Activated naive CD4-positive, alpha-beta T cell treated with anti-CD3 and anti-CD28 coated beads, Interleukin-2, amount 50 U/mL, for 16 hours (primary cell): ENCODE measurements around the gene OR8B8.
"Not testable (repeated sequence)": the region's sequence is repeated elsewhere in the genome, so short reads cannot be mapped to it uniquely, and the experiment has no call there.

Experiments used
- DNase-seq: peaks from one replicate; pipeline ENCODE4 v3.0.0-alpha.2; 2020

The OR8B8 gene, protein sequence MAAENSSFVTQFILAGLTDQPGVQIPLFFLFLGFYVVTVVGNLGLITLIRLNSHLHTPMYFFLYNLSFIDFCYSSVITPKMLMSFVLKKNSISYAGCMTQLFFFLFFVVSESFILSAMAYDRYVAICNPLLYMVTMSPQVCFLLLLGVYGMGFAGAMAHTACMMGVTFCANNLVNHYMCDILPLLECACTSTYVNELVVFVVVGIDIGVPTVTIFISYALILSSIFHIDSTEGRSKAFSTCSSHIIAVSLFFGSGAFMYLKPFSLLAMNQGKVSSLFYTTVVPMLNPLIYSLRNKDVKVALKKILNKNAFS

DNA sequence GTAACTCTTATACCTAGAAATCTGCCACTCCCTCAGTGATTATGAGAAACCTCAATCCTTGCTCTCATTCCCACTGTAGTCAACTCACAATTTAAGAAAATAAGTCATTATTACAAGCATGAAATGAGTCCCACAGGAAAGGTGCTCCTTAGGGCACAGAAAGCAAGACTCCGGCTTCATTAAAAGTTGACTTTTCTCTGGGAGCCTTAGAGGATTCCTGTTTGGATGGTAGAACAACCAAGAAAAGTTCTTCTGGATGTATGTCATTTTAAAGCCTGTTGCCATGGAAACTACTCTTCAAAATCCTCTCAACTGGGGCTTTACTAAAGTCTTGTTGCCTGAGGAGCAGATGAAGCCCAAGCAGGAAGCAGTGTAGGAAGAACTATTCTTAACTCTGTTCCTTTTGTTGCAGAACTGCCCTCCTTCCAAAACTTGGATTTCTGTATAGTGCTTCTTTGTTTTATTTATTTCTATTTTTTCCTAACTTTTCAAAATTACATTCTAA, at the start of gene OR8B8:
Gene OR8B8 (minus strand): TSS at position 51 of the 505 bp plus-strand sequence. CDS start 4,611 bp downstream, outside the sequence.
- no peak for DNase-seq

DNA sequence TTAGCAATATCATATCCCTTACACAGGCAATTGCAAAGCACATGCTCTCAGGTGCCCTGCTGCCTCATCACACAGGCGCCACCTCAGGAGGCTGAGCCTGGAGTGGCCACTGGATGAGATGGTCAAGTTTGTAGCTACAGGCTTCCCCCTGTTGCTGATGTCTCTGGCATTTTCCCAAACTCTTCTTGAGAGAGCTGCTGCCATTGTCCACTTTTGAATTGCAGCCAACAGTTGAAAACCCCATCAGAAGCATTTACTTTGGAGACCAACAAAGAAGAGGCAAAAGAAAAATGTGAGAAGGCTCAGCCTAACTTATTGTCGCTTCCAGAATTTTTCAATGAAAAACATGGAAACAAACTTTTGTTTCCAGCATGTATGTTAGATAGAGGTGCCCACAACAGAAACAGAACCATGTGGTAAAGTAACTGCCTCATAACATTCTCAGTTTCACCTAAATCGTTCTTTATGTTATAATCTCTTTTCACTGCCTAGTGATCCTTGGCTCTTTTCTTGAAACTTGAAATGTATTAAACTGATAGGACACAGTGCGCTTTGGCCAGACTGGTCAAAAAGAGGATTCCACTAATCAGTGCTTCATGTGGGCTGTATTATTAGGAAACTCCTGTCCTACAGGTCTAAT, 47.6 kb upstream of the OR8B8 start:
- no peak for DNase-seq

DNA sequence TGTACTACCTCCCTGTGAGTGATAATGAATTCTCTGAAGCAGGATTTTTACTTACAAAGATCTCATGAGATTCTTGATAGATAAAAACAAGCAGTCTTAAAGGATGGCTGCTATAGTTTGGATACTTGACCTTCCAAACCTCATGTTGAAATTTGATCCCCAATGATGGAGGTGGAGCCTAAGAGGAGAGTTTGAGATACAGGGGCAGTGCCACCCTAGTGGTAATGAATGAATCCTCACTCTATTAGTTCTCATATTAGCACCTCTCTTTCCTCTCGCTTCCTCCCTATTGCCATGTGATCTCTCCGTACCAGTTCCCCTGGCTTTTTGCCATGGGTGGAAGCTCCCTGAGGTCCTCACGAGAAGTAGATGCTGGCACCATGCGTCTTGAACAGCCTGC, 37.9 kb upstream of the OR8B8 start:
- DNase-seq, result no peak

DNA sequence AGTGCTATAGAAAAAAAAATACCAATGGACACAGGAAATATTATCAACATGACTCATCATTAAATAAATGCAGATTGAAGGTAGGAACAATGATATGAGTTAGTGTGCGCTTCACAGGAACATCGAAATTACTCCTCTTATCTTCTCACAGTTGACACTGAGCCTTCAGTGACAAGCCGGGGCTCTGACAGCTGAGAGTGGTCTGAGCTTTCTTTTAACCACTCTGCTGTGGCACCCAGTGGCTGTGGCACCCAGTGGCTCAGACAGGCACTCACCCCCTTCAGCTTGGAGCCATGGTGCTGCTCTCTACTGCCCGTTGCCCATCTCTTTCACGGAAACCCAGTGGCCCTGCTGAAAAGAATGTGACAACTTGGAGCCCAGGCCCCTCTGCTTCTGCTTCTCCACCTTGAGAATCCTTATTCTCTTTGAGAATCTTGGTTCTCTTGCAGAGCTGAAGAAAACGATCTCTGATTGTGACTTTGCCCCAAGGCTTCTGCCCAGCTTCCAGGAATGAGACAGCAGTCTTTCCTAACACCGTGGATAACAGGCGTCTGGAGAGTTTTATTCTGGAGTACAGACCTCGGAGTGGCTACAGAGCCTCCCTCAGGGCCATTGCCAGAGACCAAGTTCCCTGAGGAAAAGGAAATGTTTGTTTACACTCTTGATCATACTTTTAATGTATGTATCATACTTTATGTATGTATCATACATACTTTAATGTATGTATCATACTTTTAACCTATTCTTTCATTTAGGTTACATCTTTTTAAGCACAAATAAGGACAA, 37.1 kb upstream of the OR8B8 start:
- no peak for DNase-seq

DNA sequence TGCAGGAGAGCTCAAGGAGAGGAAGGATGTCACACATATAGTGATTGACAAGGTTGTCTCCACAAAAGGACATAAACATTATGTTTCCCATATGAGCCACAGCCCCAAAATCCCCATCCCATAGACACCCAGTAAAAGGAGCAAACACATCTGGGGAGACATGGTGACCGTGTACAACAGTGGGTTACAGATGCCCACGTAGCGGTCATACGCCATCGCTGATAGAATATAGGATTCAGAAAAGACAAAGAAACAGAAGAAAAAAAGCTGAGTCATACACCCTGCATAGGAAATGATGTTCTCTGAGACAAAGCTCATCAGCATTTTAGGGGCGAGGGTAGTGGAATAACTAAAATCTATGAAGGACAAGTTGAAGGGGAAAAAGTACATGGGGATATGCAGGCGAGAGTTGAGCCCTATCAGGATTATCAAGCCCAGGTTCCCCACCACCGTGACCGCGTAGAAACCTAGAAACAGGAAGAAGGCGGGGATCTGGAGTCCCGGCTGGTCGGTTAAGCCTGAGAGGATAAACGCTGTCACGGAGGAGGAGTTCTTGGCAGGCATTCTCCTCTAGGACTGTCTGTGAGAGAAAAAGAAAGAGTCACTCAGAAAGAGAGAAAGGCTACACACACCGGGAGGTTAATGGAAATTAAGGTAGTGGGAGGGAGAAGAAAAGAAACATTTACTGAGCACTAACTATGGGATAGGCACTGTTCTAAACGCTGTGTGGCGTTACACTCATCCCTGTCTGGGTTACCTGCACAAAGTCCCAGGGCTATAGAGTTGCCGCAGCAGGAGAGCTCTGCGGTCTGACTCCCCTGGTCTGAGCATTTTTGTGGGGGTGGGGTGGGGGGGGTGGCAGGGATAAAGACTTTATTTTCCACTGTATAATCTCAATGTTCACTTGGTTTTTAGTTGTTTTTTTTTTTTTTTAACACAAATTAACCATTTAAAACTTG, 36.1 kb upstream of the OR8B8 start:
- DNase-seq, result no peak

DNA sequence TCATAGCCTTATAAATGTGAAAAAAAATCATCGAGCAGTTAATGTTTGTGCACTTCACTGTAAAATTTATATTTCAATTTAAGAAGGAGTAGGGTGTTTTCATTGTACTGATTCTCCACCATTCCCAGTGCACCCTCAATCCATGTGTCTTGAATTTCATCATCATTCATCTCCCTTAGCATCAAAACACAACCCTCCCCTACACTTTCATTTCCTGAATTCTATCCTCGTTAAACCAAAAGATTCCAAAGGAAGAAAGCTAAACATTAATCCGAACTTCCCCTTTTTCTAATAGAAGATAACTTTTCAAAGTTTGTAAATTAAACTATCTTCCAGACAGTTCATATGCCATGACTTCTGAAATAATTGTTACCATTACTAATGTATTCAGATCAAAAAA, 34.1 kb upstream of the OR8B8 start:
- no peak for DNase-seq

DNA sequence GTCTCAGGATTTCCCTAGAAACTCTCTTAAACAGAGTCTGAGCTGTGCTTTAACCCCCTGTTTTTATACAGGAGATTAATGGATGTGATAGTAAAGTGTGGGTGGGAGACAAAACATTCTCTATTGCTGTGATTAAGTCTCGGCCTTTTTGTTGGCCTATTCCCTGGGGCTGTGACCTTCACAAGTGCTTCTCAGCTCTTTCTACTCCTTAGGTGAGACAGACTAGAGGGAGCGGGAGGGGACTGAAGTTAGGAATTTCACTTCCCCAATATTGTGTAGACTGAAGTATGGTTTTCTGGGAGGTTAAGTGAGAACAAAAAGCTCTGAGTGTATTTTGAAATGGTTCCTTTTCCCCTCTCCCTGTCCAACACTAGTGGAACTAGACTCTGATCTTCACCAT, 29.8 kb upstream of the OR8B8 start:
- no peak for DNase-seq

DNA sequence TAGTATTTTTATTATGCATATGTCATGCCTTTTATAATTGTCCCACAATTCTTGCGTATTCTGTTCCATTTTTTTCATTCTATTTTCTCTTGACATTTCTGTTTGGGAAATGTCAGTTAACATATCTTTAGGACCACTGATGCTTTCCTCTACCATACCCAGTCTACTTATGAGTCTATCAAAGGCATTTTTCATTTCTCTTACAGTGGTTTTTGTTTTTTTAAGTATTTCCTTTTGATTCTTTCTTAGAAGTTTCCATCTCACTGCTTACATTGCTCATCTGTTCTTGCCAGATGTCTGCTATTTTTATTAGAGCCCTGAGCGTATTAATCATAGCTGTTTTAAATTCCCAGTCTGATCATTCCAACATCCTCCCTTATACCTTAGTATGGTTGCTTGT, 29.3 kb upstream of the OR8B8 start:
- no peak for DNase-seq

DNA sequence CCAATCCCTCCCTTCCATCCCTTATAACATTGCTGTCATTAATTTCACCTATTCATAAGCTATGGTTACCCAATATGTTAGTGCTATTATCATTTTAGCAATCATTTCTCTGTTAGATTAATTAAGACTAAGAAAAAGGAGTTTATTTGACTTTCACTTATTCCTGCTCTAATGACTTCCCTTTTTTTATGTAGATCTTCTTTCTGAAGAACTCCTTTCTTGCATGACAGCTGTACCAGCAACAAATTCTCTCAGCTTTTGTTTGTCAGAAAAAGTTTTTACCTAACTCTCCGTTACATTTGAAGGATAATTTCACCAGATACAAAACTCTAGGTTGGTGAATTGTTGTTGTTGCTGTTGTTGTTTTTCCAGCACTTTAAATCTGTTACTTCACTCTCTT, 28.6 kb upstream of the OR8B8 start:
- no peak for DNase-seq

DNA sequence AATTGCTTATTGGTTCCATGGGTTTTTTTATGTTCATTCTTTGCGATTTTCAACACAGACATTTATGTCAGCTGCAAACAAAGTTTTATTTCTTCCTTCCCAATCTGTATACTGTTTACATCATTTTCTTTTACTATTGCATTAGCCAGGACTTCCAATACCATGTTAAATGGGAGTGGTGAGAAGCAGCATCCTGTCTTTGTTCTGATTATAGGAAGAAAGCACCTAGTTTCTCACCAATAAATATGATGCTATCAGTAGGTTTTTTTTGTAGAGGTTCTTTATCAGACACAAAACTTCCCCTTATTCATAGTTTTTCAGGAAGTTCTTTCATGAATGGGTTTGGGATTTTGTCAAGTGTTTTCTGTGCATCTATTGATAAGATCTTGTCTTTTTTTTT, 28.0 kb upstream of the OR8B8 start:
- no peak for DNase-seq

DNA sequence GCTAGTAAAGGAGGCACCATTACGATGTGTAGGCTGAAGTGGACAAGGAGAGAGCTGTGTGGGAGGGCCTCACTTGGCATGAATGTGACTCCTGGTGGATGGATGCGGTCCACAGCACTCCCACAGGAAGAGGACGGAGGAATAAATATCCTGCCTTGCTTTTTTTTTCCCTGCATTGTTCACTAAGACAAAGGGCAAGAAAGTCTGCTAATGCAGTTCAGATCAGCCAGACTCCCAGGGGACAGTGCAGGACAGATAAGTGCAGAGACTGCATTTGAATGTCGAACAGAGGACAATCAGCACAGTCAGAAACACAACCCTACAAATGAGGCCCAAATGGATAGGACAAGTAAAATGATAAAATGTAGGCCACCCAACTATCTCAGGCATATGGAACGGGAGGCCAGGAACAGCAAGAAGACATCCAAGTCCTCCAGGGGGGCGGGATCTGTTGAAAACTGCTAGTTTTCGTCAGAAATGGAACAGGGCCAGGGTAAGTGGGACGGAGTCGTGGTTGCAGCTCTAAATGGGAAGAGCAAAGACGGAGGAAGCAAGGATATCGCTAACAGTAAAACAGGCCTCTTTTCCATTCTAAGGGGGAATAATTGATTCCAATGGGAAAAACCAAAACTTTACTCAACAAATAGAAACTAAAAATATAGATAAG, 25.2 kb upstream of the OR8B8 start:
- DNase-seq, result no peak

DNA sequence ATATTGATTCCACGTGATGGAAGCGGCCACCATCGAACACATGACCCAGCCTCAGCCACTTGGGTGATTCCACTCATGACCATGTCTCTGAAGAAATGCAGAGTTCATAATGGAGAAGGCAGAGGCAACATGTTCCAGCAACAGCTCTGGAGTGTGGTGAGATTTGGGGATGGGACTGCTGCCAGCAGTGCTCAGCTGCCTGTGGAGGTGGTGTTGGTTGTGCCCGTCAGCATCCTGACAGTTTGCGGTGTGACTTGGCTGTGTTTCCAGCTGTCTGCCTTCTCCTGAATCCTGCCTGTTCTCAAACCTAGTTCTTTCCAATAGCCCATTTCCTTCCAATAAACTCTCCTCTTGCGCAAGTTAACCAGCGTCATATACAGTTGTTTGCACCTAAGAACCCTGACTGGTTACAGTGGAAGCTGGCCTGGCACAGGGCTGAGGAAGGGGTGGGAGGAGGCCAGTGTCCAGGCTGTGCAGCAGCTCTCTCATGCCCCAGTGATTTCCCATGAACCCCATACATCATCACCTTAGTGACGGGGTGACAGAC, 22.0 kb upstream of the OR8B8 start:
- no peak for DNase-seq

DNA sequence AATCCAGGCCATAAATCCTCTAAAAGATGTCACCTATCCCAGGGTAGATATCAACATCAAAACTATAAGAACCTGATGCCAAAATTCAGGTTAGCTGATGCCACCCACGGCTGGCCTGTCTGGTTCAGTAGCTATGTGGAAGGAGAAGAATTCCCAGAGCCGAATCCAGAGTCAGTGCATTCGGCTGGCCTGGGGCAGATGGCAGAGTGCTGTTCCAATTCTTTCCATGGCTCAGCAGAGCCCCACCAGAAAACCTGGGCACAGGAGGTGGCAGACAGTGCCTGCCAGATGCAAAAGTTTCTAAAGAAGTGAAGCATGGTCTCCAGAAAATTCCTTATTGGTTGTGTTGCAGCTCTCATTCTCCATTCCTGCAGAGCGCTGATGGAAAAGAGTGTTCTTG, 19.9 kb upstream of the OR8B8 start:
- DNase-seq, result no peak

DNA sequence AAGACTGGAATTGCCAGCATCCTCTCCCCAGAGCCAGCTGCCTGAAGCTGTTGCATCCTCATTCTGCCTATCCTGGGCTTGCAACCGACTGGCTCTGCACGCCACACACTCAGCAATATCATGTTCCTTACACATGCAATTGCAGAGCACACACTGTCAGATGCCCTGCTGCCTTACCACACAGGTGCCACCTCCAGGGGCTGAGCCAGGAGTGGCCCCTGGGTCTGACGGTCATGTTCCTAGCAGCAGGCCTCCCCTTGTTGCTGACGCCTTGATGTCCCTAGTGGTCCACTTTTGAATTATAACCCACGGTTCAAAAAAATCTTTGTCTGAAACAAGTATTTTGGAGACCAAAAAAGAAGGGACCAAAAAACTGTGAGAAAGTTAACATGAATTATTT, 18.5 kb upstream of the OR8B8 start:
- no peak for DNase-seq

DNA sequence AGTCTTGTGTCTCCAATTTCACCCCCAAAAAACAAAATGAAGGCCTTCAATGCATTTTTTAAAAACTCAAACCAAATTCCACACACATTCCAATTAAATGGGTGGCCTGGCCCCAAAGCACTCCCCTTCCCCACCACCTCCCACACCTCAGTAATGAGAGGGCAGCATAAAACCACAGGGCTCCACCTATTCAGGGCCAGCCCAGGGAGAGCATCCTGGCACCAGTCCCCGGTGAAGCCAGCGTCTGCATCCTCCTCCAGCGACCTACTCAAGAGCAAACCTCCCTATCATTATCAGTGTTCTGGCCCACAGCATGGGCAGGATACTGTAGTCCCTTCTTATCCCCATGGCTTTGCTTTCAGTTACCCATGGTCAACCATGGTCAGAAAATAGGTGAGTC, 17.8 kb upstream of the OR8B8 start:
- DNase-seq, result no peak

DNA sequence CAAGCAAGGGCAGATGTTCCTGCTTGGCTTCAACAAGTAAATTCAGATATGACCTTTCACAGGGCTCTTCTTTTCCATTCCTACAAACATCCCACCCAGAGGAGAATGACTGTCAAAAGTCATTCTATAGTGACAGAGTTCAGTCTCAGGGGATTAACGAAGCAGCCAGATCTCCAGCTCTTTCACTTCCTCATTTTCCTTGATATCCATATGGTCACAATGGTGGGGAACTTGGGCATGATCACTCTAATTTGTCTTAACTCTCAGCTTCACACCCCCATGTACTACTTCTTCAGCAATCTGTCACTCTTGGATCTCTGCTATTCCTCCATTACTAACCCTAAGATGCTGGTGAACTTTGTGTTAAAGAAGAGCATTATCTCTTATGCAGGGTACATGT, 15.0 kb upstream of the OR8B8 start:
- DNase-seq, result no peak

DNA sequence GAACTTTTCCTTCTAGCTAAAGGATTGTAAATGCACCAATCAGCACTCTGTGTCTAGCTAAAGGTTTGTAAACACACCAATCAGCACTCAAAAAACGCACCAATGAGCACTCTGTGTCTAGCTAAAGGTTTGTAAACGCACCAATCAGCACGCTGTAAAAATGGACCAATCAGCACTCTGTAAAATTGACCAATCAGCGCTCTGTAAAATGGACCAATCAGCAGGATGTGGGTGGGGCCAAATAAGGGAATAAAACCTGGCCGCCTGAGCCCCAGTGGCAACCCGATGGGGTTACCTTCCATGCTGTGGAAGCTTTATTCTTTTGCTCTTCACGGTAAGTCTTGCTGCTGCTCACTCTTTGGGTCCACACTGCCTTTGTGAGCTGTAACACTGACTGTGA, 13.9 kb upstream of the OR8B8 start:
- DNase-seq, result not testable (repeated sequence)

DNA sequence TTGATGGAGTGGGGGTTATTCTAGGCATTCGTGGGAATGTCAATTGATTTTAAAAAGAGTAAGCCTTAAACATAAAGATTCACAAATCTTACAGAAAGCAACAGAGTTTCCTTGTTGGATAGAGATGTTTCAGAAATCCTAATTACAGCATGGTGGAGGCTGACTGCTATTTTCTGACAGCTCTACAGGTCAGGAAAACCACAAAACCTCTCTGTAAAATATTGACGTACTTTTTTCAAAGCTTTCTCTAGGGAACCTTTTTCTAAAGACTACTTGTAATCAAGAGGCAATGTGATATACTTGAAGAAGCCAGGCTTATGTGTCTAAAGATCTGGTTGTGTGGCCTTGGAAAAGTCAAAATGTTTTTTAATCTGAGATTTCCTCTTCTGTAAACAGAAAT, 9.1 kb upstream of the OR8B8 start:
- no peak for DNase-seq

DNA sequence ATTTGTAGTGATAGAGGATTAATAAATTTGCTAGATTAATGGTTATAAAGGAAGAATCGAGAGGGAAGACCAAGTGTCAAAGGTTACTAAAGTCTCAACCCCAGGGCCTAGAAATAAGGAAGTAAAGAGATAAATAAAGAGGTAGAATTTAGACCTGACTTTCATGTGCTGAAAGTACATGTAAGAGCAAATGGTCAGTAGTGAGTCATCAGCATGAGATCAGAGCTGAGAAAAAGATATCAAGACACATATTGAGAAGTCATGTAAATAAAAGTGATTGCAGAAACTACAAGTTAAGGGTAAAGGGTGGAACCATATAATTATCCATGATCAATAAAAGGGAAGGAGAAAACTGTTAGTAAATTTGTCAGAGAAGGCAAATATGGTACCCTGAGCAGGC, 1.4 kb upstream of the OR8B8 start:
- DNase-seq, result no peak

DNA sequence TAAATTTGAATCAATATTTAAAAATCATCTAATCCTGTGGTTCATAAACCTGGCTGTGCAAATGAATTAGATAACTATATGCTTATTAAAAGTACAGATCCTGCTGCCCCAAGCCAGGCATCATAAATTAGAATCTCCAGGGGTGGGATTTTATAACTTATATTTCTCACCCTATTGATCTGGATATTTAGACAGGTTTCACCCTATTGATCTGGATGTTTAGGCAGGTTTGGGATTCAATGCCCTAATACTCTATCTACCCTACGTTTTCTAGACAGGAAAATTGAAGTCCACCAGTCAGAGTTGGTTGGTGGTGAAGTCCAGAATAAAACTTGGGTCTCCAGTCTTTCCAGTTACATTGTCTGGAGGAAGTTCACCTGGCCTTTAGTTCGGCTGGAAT, 2.6 kb downstream of the OR8B8 start:
- no peak for DNase-seq

DNA sequence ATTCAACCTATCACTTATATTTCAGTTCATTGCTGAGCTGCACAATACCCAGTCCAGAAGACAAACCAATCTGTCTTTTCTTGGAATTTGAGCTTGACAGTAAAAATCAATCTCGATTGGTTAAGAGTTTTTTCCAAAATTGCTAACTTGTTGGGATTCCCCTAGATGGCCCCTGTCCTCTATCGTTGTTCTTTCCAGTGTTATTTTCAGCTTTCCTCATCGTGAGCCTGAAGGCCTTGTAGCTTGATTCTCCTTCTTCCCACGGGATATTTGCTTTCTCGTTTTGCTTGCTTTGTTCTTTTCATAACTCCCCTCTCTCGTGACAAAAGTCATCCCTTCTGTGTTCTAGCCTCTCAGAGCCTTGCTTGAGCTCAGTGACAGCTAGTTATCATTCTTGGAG, 3.1 kb downstream of the OR8B8 start:
- DNase-seq, result no peak

DNA sequence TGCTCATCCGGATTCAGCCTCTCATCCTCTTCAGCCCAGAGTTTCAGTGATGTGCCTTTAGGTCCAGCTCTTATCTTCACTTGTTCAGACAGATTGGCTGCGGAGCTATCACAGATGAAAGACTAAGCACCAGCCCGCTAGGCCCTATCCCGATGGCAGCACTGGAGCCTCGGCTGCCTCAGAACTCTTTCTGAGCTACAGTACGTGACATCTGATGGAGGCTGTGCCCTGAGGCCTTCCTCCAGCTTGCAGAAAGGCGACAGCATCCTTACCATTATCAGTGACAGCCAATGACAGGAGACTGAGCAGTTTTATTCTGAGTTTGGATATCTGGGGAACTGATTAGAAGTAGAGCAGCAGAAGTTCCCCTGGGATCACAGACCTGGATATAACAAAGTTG, 4.0 kb downstream of the OR8B8 start:
- DNase-seq, result no peak
